NCI-H2081 (cell line): ENCODE measurements around the gene PHKB.

Experiments
- DNase-seq, 2 experiments: peaks; one replicate each; lab custom pipeline; 2025; lab: John Stamatoyannopoulos, UW

Gene PHKB

DNA sequence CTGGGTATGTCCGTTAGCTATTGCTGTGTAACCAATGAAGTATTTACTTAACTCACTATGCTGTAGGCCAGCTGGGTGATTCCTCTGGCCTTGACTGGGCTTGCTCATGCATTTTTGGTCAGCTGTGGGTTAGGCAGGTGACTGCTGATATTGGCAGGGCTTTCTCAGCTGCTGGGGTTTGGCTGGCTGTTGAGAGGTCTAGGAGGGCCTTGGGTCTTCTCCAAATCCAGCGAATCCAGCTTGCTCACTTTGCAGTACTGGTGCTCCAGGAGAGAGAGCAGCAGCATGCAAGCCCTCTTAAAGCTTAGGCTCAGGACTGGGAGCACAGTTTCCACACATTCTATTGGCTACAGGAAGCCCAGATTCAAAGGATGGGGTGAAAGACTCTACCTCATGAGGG, 270.1 kb downstream of the PHKB start:
- DNase-seq: no peak

DNA sequence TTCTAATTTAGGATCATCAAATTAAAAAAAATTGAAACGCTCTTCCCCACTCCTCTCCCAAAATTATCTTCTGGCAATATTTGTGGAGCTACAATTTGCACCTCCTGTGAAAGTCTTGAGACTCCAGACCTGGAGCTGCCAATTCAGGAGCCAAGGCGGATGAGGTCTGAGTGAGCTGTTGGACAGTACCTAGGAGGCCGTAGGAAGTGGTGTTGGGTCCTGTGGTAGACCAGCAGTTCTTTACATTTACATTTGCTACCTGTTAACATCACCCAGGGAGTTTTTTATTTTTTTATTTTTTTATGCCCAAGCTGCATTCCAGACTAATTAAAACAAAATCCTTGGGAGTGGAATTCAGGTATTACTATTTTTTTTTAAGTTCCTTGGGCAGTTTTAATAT, 271.0 kb downstream of the PHKB start:
- DNase-seq: no peak

DNA sequence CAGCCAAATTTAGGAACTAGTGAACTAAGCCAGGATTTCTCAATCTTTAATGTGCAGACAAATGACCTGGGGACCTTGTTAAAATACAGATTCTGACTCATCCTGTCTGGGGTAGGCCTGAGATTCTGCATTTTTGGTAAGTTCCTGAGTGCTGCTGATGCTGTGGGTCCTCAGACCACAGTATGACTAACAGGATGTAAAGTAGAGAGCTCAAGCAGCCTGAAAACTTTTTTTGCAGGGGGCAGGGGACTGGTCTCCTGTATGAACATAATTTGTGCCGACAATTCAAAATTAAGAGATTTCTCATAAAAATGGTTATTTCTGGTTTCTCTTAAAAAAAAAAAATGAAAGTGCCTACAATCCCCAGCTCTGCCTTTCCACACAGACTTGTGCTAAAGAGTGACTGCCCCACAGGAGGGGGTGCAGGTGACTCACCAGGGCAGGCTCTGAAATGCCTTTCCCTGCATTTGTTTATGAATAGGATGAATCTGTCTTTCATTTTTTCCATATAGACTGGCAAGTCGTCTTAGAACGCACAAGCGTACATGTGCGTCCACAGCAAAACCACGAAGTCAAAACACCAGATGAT, 271.5 kb downstream of the PHKB start:
- no peak for DNase-seq

DNA sequence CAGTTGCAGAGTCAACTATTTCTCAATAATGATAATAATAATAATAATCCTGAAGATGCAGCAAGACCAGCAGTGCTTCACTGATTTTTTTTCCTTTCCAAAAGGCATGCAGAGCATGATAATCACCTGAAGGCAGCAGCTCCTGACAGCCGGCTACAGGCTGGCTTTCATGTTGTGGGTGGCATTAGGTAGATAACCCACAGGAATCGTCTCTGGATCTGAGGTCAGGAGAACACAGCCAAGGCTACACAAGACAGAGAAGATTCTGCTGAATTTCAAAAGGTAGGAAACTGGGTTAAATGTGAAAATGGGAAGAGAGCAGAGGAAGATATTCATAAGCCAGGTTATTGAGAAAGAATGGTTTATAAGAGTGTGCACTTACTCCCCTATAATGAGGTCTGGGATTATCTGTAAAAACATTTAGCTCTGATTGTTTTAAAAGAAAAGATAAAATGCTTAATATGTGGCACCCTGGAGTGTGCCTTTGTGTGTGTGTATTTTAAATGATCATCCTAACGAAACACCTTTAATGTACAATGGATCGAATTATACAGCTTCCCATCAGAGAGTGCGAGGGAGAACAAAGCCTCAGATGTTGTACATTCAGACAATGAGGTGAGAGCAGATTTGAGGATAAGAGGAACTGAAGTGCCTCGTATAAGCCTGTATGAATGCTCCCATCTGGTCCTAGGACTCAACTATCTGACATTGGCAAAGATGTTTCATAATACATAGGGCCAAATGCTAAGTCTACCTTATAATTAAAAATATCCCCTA, 273.1 kb downstream of the PHKB start:
- DNase-seq: no peak

DNA sequence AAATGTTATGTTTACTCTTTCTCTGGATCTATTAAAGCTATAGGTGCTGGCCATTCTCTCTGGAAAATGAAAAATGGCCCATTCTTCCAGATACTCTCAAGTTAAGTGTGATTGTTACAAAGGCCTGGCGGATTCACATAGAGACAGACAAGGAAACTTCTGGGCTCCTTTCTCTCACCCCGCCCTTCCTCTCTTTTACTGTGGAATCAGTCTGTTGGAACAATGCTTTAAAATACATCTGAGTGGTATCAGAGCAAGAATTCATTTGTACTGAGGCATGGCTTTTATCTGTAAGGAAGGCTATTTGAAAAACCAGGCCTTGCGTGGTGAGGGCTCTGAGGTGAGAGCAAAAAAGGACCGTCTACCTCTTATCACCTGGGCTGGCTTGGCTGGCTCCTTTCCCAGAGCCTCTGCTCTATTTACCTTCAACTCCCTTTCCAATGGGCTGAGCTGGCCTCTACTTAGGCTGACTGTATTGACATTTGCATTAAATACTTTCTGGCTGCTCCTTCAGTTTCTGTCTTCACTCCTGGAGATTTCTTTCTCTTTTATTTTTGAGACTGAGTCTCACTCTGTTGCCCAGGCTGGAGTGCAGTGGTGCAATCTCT, 274.0 kb downstream of the PHKB start:
- DNase-seq: peak in 1 of 2 experiments; percentile 13

DNA sequence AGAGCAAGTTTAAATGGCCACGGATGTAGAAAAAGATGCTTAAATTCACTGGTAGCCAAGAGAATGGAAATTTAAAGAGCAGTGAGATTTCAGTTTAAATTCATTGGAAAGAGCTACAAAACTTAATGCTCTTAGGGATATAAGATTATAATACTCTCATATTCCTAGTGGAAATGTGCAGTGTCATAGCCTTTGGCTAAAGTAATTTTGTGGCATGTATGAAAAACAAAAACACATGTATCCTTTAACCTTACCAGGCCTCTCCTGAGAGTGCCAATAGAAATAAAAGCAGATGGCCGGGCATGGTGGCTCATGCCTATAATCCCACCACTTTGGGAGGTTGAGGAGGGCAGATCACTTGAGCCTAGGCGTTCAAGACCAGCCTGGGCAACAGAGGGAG, 289.2 kb downstream of the PHKB start:
- no peak for DNase-seq
